ENCODE results near the gene PTPRCAP. TPM values are rescaled to one million over a fixed set of nuclear protein-coding genes. Genes with fewer than 3 reads are reported as not detected.
"Not testable (repeated sequence)": the region's sequence is repeated elsewhere in the genome, so short reads cannot be mapped to it uniquely, and the experiment has no call there.

The PTPRCAP gene
- total RNA-seq, 1 donor from 2014 or later: not detected

GRCh38 chr11:67412495-67413179, 24.8 kb downstream of the PTPRCAP start:
- FAIRE-seq (no peak), DNase-seq (ENCODE audit: low spot score in 2 of 2) (no peak)

- FAIRE-seq (no peak), DNase-seq (ENCODE audit: low spot score in 2 of 2) (no peak)
These were observed 25.7 kb downstream of the PTPRCAP start for GRCh38 chr11:67411785-67412152.

- FAIRE-seq (no peak), DNase-seq (ENCODE audit: low spot score in 2 of 2) (no peak)
These were observed 26.3 kb downstream of the PTPRCAP start for GRCh38 chr11:67410984-67411784.

GRCh38 chr11:67410369-67410831, 27.1 kb downstream of the PTPRCAP start:
- FAIRE-seq: no peak
- DNase-seq (ENCODE audit: low spot score in 2 of 2): peak; percentile 58 to 80

GRCh38 chr11:67409781-67410368, 27.6 kb downstream of the PTPRCAP start:
- DNase-seq (ENCODE audit: low spot score in 2 of 2) (no peak), FAIRE-seq (no peak)

- DNase-seq (ENCODE audit: low spot score in 2 of 2): no peak
- FAIRE-seq: no peak
These were observed 28.2 kb downstream of the PTPRCAP start for GRCh38 chr11:67409261-67409666.

- FAIRE-seq (no peak), DNase-seq (ENCODE audit: low spot score in 2 of 2) (no peak)
These were observed 28.9 kb downstream of the PTPRCAP start for GRCh38 chr11:67408437-67409200.

- no peak for DNase-seq (ENCODE audit: low spot score in 2 of 2)
- no peak for FAIRE-seq
These were observed 29.8 kb downstream of the PTPRCAP start for GRCh38 chr11:67407688-67408163.

- peak; percentile 71 to 76 for DNase-seq (ENCODE audit: low spot score in 2 of 2)
- no peak for FAIRE-seq
These were observed 30.4 kb downstream of the PTPRCAP start for GRCh38 chr11:67406969-67407687.

- FAIRE-seq: no peak
- no peak for DNase-seq (ENCODE audit: low spot score in 2 of 2)
These were observed 31.0 kb downstream of the PTPRCAP start for GRCh38 chr11:67406420-67406968.

GRCh38 chr11:67405688-67406339, 31.7 kb downstream of the PTPRCAP start:
- DNase-seq (ENCODE audit: low spot score in 2 of 2): no peak
- FAIRE-seq: no peak

GRCh38 chr11:67405196-67405567, 32.3 kb downstream of the PTPRCAP start:
- DNase-seq (ENCODE audit: low spot score in 2 of 2): no peak
- no peak for FAIRE-seq

- FAIRE-seq: no peak
- no peak for DNase-seq (ENCODE audit: low spot score in 2 of 2)
These were observed 32.8 kb downstream of the PTPRCAP start for GRCh38 chr11:67404515-67405195.

GRCh38 chr11:67403085-67403484, 34.4 kb downstream of the PTPRCAP start:
- DNase-seq (ENCODE audit: low spot score in 2 of 2); FAIRE-seq: not testable (repeated sequence)

- FAIRE-seq: not testable (repeated sequence)
These were observed 35.2 kb downstream of the PTPRCAP start for GRCh38 chr11:67402192-67402839.

GRCh38 chr11:67401495-67402191, 35.8 kb downstream of the PTPRCAP start, which contains the start of gene PPP1CA:
Gene PPP1CA (minus strand): TSS chr11:67401858. CDS start chr11:67401782, 76 bp downstream.
- FAIRE-seq (no peak), DNase-seq (ENCODE audit: low spot score in 2 of 2) (peak; percentile 99 to 100)

More at GRCh38 chr11:67402192-67402839, 35.2 kb downstream of the PTPRCAP start:
- DNase-seq (ENCODE audit: low spot score in 2 of 2): not testable (repeated sequence)

GRCh38 chr11:67400942-67401494, 36.5 kb downstream of the PTPRCAP start:
- no peak for DNase-seq (ENCODE audit: low spot score in 2 of 2)
- no peak for FAIRE-seq
